Measurements from ENCODE around the gene ADGRB2.
A peak's percentile ranks its signal among the peaks of the same experiment; 100 is the strongest.

Gene ADGRB2

DNA sequence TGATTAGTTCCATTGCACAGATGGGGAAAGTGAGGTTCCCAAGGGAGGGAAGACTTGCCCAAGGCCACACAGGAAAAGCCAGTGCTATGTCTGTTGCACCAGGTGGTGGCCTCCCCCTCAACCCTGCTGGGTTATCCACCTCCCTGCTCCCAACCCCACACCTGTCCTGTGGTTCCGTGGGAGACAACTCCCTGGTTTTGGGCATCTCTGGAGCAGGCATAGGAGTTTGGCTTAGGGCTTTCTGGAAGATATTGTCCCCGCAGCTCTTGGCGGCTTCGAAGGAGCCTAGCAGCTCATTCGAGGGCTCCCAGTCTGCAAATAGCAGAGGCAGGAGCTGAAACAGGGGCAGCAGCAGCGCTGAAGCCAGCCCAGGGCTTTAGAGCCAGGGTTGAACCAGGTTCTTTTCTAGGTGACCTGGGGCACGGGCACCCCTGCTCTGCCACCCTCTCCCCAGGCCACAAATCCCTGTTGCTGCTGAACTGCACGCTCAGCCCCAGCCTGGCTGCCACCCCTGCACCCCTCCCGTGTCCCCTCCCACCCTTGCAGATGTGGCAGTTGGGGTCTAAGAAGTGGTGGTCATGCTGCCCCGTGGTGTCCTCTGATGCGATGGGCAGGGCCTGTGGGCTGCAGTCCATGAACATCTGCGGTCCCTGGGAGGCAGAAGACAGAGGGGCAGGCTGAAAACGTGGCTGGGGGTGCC, 29.6 kb upstream of the ADGRB2 start:
- DNase-seq (ENCODE audit: low read depth), result no peak

DNA sequence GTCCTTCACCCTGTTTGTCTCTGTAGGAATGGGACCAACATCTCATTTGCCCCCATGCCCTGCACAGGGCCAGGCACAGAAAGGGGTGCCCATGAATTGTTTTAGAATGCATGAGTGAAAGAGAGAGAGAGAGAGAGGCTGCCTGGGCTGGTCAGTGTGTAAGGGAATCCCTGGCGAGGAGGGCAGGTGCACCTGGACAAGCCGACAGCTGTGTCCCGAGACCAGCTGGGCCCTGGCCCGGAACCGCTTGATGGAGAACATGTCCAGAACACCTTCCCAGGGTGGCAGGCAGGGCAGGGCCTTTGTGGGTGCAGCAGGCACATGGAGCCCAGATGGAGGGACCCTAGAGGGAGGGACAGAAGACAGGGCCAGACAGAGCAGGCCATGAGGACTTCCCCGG, 28.9 kb upstream of the ADGRB2 start:
- no peak for DNase-seq (ENCODE audit: low read depth)

DNA sequence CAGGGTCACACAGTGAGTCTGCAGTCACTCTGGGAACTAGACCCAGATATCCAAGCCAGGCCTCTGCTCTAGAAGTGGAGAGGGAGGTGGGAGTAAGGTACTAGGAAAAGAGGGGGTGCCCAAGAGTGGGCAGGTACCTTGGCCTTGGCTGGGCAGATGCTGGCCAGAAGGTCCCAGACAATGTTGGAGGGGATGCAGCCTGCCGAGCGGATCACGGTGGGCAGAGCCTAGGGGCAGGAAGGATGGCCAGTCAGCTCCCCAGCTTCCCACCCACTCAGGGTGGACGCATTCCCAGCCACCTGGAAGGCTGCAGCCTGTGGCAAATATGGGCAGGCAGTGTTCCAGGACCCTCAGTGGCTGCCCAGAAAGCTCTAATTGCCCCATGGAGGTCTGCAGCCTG, 28.4 kb upstream of the ADGRB2 start:
- no peak for DNase-seq (ENCODE audit: low read depth)

DNA sequence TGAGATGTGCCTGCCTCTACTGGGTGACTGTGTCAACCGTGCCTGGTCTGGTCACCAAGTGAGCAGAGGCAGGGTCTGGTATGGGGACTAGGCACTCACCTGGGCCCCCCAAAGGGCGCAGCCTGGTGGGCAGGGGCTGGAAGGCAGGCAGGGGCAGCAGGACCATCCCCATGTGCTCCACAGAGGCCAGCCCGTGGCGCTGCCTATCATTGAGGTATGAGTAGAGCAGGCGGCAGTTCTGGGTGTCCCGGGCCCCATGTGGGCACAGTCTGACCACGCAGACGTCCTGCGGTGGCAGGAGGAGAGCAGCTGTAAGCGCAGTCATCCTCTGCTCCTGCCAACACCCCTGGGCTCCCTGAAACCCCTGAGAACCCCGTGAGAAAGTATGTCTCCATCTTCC, 28.0 kb upstream of the ADGRB2 start:
- no peak for DNase-seq (ENCODE audit: low read depth)

DNA sequence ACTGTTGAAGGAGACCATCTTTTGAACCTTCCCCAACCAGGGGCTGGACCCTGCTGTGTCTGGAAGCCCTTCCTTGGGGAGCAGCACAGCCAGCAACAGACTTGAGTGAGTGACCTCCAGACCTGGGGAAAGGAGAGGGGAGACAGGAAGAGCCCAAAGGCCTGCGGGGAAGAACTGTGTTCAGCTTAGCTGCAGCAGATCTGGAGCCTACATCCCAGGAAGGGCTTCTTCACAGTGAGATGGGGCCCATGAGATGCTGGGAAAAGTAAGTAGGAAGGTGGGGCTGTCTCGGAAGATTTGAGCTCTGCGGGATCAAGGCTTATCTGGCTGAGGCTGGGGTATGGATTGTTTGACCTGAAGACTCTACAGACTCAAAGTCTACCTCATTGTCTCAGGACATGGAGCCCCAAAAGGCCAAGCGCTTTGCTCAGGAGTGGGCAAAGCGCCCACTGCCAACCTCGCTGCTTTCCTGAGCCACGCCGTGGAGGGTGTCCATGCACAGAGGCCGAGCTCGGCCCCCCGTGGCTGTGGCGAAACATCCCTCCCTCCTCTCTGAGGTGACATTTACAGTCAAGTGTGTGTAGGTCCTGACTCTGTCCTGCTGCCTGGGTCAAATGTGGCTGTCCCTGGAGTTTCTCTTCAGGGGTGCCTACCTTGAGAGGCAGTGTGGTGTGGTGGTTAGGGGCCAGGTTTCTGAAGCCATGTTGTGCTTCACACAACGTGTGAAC, 27.2 kb upstream of the ADGRB2 start:
- no peak for DNase-seq (ENCODE audit: low read depth)

DNA sequence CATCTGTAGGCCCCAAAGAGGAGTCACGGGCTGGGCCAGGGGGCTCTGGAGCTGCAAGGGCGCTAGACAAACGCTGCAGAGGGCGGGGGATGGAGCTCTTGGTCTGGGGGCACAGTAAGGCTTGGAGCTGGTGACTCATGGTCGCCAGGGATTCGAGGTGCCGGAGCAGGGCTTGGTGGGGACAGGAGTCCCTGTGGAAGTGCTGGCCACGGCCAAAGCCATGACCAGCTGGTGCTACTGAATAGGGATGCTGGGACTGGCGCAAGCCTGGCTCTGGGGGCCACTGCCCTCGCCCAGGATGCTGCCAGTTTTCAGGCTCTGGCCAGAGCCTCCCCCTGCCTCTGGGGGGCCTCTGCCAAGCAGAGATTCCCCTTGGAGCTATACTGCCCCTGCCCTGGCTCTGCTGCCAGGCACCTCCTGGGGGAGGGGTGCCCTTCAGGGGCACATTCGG, 26.5 kb upstream of the ADGRB2 start:
- DNase-seq (ENCODE audit: low read depth), result no peak

DNA sequence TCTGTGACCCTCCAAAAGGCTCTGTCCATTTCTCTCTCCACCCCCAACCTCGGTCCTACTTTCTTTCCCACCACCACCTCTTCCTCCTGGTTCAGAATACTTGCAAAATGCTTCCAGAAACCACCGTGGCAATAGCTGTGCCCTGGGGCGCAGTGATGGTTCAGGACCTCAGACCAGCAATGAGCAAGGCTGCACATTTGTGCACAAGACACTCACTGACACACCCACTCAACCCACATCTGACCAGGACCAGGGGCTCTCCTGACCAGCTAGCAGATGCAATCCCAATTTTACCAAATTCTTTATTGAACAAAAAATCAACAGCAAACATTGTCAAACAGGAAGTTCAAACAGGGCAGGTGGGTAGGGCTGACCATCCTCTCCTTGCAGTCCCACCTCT, 26.0 kb upstream of the ADGRB2 start:
- DNase-seq (ENCODE audit: low read depth), result no peak

DNA sequence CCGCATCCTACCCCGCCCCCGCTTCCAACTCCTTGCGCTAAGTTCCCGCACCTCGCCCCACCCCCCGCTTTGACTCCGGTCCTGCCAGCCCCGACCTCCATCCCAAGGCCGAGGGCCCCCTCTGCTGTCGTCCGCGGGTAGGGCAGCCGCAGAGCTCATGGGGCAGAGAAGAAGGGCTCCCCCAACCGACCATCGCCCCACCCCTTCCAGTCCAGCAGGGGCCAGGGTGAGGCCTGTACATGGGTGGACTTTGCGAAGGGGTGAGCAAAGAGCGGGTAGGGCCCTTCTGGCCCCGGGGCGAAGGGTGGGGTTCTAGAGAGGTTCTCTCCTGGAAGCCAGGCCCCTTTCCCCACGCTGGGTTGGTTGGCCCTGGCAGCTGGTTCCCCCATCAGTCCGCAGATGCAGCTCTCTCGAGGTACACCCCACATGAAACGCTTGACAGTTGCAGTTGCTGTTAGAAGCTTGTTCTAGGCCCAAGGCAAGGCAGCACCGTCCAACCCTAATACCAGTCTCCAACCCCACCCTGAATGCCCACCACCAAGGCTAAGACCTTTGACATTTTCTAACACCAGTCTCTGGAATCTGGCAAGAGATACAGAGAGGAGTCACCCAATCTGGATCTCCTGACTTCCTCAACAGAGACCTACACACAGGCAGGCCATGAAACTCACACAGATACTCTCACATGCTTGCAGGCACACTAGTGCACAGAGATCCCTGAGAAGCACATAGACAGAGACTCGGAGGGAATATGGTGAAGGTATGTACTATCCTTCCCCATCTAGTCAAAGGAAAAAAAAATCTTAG, 25.3 kb upstream of the ADGRB2 start:
- DNase-seq (ENCODE audit: low read depth), result peak; percentile 88

DNA sequence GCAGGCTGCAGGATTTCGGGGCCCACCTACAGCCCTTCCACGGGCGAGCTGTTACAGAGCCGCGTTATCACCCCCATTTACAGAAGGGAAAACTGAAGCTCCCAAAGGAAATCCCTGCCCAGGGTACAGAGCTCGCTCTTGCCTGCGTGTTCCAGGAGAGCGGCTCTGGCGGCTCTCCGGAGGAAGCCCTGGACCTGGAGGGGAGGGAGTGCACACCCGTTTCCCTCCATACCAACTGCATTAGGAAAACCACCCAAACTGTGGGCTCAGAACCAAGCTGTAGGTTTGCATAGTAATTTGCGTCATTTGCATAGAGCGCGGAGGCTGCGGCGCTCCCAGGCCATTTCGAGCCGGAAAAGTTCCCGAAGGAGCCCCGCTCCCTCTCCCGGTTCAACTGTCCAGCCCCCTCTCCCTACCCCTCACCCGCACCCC, 24.7 kb upstream of the ADGRB2 start:
- peak; percentile 83 for DNase-seq (ENCODE audit: low read depth)

DNA sequence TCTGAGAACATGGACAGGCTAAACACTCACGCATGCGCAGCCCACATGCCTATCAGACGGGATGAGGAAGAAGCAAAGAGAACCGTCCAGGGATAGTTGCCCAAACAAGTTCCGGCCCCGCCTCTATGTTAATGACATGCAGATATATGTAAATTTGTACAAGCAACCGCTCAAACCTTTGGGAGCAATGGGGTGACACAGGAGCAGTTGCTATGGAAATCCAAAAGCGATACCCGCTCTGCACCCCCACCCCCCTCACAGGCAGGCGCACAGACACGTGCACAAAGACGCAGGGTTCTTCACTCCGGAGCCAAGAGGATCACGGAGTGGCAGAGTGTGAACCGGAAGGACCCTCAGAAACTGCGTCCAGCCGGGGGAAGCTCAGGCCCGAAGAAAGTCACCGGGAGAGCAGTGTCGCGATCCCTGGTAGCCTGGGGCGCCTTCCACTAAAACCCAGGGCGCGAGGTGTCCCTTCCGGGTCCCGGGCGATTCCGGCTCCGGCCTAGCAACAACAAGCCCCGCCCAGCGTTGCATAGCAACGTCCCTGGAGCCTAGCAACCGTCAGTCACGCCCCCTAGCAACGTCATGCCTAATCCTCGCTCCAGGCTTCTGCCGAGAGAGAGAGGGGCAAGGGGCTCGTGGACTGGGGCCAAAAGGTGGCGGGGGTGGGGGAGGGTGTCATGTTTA, 24.1 kb upstream of the ADGRB2 start:
- peak; percentile 89 for DNase-seq (ENCODE audit: low read depth)

DNA sequence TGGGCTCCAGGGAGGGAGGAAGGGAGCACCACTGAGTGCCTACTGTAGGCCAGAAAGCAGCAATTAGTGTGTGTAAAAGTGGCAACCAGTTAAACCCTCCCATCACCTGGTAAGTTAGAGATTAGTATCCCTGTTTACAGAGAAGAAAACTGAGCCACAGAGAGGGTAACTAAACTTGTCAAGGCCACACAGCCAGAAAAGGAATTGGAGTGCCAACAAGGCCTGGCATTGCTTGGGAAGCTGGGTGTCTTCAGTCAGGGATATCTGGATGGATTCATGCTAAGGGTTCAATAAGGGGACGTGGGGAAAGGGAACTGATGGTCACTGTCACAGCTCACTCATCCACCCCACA, 23.6 kb upstream of the ADGRB2 start:
- DNase-seq (ENCODE audit: low read depth), result no peak

DNA sequence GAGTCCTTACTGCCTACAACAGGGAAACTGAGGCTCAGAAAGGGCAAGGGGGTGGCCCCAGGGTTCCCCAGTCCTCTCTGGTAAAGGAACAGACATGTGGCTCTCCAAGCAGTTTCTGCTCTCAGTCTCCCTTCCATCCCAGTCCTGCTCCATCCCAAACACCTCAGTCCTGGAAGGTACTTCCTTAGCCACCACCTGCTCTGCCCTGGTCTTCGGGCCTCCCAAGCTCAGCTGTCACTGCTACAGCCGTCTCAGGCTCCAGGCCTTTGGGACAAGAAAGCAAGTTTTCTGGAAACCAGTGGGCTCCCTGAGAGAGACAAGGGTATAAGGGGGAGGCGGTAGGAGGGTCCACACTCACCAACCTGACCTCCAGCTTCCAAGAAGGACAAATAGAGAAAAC, 23.1 kb upstream of the ADGRB2 start:
- DNase-seq (ENCODE audit: low read depth), result no peak

DNA sequence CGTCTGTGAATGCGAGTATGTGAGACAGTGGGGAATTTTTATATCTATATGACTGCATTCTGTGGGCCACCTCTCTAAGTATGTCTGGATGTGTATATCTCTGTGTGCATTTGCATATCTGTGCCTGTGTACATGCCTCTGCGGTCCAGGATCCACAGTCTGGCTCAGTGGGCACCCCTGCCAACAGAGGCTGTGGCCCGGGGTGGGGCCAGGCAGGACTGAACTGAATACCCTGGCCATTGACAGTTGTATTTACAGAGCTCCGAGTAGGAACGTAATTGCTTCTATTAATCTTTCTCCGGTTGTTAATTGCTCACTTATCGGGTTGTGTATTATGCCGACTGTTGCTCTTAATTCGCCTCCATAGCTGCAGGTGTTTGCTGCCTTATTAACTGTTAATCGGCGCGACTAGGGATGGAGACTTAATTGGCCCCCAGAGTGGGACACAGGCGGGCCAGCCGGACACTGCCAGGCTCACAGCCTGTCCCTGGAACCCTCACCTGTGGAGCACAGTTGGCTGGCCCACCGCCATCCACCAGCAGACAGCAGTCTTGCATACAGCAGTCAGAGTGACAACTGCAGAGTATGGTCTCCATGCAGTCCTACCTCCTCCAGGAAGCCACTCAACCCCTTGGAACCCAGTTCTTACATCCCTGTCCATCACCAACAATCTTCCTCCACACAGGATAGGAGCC, 22.4 kb upstream of the ADGRB2 start:
- DNase-seq (ENCODE audit: low read depth), result no peak

DNA sequence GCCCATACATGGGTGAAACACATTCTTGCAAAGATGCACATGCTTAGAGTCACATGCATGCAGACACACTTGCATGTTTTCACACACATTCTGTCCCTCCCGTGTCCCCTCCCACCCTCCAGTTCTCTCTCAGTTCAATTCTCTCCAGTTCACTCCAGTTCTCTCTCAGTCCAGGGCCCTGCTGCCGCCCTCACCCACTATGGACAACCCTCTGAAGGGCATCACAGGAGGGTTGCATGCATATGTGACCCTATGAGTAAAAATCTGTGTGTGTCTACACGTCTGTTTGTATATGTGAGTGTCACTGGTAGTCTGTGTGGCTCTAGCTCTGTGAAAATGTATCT, 21.8 kb upstream of the ADGRB2 start:
- DNase-seq (ENCODE audit: low read depth), result no peak

DNA sequence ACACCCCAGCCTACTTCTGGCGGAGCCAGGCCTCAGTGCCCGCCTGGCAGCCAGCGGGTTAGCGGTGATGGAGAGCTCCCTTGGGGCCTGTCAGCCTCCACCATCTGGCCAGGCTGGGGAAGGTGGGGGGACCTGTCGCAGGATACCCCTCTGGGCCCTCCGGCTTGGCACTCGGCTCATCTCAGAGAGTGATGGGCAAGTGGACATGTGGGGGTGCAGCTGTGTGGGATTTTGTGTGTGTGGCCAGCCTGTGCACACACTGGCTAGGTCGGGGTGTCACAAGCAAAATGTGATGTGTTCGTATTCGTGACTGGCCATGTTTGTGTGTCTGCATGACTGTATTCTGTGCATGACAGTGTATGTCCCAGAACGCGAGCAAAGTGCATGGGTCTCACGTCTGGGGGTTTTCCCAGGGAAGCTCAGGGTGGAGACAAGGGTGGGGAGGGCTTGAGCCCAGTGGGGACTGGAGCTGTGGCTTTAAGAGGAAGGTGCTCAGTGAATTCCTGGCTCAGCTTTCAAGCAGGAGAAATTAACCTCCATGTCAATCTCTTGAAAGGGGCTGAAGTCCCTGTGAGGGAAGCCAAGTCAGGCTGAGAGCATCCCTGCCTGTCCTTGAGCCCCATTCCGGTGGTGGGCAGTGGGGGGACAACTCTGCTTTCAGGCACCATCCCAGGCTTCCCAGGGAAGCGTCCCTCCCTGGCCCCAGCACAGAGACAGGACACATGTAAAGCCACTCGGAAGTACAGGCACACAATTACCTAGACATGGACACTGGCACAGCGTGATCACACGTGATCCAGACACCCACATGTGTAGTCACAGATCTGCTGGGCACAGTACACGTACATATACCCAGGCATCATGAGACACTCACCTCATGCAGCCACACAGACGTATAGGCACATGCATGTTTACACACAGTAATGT, 21.1 kb upstream of the ADGRB2 start:
- DNase-seq (ENCODE audit: low read depth), result no peak

DNA sequence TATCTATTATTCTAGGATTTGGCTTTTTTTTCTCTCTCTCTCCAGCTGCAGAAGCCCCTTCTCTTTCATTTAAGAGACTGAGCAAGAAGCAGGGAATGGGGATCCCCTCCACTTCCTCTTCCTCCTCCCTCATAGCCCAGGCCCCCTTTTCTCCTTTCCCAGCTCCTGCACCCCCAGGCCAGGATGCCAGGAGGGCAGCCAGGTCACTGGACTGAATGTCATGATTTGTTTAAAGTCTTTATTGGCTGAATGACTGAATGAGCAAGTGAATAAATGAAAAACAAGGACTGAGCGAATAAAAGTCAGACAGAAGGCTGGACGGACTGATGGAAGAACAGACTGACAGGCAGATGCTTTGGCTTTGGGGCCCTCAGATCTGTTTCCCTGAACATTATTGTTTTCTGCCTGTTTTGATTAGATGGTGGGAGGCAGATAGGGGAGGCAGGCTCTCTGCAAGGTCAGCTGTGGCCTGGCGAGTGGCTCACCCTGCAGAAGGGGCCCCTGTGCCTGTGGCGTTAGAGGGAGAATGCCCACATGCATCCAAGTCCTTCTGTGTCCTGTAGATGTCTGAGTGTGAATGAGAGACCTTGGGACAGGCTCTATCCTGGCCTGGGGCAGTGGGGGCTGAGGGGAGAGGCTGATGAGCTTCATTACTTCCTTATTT, 20.3 kb upstream of the ADGRB2 start:
- DNase-seq (ENCODE audit: low read depth), result no peak

DNA sequence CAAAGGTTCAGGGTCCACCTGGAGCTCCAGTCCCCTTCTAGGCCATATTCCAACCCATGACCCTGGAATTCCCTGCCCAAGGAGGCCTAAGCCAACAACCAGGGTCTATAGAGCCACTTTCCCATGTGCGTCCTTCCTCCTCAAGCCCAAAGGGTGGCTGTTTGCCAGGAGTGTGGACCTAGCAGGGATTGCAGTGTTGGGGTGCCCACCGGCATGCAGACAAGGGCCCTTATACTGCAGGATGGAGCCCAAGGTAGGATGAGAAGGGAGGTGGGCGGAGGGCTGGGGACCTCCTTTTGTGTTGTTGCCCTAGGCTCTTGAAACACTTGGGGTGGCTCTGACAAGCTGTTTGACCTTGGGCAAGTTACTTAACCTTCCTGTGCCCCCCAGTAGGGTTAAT, 19.7 kb upstream of the ADGRB2 start:
- no peak for DNase-seq (ENCODE audit: low read depth)

DNA sequence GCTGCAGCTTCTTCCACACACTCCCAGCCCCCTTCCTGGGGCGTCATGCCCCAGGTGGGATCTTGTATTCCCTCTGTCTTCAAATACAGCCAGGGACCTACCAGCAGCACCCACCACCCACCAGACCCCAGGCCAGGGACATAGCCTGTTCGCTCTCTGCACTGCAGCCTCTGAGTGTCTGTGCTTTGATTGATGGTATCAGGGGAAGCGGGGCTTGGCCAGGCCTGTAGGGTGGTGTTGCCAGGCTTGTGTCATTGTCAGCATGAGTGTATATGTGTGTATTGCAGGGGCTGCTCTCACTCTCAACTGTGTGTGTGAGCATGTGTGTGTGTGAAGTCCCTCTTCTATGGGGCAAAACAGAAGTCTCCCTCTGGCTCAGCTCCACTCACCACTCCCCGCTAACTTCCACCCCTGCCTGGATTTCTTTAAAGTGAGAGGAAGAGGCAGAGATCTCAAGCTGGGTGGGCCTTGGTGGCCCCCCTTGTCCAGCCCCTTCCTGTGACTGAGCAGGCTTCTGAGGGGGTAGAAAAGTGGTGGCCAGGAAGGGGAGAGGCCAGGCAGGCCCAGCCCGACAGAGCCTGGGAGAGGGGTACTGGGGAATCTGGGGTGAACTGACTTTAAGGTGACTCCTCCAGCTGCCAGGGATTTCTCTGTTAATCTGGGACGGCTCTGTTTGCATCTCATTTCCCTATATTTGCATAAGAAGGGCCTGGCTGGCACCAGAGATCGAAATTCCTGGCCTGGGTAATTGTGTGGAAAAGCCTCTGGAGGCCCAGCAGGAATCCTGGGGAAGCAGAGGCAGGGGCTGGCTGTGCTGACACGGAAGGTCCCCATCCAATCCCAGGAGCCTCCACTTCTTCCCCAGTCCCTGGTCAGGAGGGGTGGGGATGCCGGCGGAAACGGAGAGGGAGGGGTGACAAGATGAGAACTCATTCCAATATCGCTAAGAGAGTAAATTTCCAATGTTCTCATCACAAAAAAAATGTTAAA, 18.6 kb upstream of the ADGRB2 start:
- DNase-seq (ENCODE audit: low read depth), result no peak

DNA sequence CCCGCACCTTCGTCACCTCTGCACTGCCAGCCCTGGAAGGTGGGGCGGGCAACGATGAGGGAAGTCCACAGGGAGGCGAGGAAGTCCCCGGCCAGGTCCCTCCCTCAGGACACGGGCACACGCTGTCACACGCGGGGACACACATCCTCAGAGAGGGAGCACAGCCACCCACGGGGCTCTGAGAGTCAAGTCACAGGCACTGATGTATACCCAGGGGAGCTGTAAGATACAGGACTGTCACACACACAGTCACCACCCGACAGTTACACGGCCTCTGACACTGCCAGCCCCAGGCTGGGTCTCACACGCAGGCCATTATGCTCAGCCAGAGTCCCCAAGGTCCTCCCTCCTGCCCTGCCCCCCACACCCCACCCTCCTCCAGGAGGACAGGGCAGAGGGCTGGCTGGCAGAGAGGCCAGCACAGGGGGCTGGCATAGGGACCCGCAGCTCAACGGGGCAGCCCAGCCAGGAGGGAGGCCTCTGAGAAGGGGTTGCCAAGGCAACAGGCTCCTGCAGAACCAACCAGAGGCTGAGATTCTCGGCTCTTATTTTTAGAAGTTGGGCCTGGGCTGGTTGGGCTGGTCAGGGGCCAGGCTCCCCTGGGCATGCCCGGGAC, 17.7 kb upstream of the ADGRB2 start:
- DNase-seq (ENCODE audit: low read depth), result no peak

All from fibroblast of gingiva (primary cell).